Measurements from ENCODE around the gene AOPEP. TPM values are rescaled to one million over a fixed set of nuclear protein-coding genes. Genes with fewer than 3 reads are reported as not detected.
"Not testable (repeated sequence)": the region's sequence is repeated elsewhere in the genome, so short reads cannot be mapped to it uniquely, and the experiment has no call there.

Gene AOPEP
- total RNA-seq, 2 donors from 2014 or later: 81.5 to 224 TPM

- Histone ChIP-seq H3K36me3 (replicated peaks in 1 of 2; ENCODE audit: insufficient read depth in 1 of 2, low read depth in 2 of 2) (no peaks in the 10 kb centered on the region), H3K4me3 (no peak overlapping the region), H3K27ac (peak overlapping the region in 3 of 4 donors; percentile 12 to 54 (median 14)), H3K4me1 (peaks cover 24% of the 10 kb centered on the region), H3K9me3 (no peaks in the 10 kb centered on the region), H3K27me3 (no peaks in the 10 kb centered on the region)
- no peak for DNase-seq
- 44 to 62% methylated on average over 2 of the region's 2 CpGs for WGBS, 2 donors
- no peak for ATAC-seq
- TF ChIP-seq POLR2A (IDR thresholded peaks at IDR 0.05): no peak
- TF ChIP-seq, protein P1, sequence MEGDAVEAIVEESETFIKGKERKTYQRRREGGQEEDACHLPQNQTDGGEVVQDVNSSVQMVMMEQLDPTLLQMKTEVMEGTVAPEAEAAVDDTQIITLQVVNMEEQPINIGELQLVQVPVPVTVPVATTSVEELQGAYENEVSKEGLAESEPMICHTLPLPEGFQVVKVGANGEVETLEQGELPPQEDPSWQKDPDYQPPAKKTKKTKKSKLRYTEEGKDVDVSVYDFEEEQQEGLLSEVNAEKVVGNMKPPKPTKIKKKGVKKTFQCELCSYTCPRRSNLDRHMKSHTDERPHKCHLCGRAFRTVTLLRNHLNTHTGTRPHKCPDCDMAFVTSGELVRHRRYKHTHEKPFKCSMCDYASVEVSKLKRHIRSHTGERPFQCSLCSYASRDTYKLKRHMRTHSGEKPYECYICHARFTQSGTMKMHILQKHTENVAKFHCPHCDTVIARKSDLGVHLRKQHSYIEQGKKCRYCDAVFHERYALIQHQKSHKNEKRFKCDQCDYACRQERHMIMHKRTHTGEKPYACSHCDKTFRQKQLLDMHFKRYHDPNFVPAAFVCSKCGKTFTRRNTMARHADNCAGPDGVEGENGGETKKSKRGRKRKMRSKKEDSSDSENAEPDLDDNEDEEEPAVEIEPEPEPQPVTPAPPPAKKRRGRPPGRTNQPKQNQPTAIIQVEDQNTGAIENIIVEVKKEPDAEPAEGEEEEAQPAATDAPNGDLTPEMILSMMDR (IDR thresholded peaks at IDR 0.05): no peak
- intact Hi-C loops (cut with DNase I): no loop called here
These were observed 235.4 kb downstream of the AOPEP start for GRCh38 chr9:94961870-94962269.

DNA sequence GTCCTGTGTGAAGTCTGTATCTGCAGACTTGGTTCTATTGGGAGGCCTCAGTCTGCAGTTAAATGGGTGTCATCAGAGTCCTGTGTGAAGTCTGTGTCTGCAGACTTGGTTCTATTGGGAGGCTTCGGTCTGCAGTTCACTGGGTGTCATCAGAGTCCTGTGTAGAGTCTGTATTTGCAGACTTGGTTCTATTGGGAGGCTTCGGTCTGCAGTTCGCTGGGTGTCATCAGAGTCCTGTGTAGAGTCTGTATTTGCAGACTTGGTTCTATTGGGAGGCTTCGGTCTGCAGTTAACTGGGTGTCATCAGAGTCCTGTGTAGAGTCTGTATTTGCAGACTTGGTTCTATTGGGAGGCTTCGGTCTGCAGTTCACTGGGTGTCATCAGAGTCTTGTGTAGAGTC is 239.1 kb downstream of the AOPEP start:
- H3K27me3 ChIP-seq; intact Hi-C loops (cut with DNase I); ATAC-seq; H3K4me3 ChIP-seq; H3K9me3 ChIP-seq; H3K36me3 ChIP-seq (replicated peaks in 1 of 2; ENCODE audit: insufficient read depth in 1 of 2, low read depth in 2 of 2); DNase-seq; H3K27ac ChIP-seq: not testable (repeated sequence)
- 90 to 92% methylated on average over 5 of the region's 5 CpGs for WGBS, 2 donors
- peaks cover 32% of the 10 kb centered on the region for H3K4me1 ChIP-seq

DNA sequence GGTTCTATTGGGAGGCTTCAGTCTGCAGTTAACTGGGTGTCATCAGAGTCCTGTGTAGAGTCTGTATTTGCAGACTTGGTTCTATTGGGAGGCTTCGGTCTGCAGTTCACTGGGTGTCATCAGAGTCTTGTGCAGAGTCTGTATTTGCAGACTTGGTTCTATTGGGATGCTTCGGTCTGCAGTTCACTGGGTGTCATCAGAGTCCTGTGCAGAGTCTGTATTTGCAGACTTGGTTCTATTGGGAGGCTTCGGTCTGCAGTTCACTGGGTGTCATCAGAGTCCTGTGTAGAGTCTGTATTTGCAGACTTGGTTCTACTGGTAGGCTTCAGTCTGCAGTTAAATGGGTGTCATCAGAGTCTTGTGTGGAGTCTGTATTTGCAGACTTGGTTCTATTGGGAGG is 239.5 kb downstream of the AOPEP start:
- H3K36me3 ChIP-seq (replicated peaks in 1 of 2; ENCODE audit: insufficient read depth in 1 of 2, low read depth in 2 of 2); H3K9me3 ChIP-seq; H3K4me3 ChIP-seq; ATAC-seq; H3K27ac ChIP-seq; DNase-seq; intact Hi-C loops (cut with DNase I); H3K27me3 ChIP-seq: not testable (repeated sequence)
- peaks cover 35% of the 10 kb centered on the region for H3K4me1 ChIP-seq
- WGBS, 2 donors: 90 to 100% methylated on average over 3 of the region's 3 CpGs

DNA sequence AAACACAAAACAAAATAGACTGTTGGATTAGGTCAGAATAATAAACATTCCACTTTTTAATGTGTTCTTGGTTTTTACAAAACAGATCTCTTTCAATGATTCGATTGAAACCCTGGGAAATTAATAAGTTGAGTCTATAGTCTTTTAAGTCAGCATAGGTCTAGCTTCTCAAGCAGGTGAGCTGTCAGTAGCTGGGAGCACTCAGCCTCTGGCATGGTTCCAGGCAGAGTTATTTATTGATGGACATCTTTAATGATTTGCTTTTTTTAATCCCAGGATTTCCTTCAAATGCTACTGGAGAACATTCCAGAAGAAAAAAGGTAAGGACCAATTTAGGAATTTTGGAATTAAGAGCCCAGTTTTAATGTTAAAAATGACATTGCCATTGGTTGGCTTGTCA is 241.0 kb downstream of the AOPEP start:
- ATAC-seq: no peak
- Histone ChIP-seq H3K27ac (peak overlapping the region in 3 of 4 donors; percentile 11 to 32 (median 19)), H3K27me3 (no peaks in the 10 kb centered on the region), H3K4me3 (no peak overlapping the region), H3K36me3 (replicated peaks in 1 of 2; ENCODE audit: insufficient read depth in 1 of 2, low read depth in 2 of 2) (no peaks in the 10 kb centered on the region), H3K4me1 (peaks cover 36% of the 10 kb centered on the region), H3K9me3 (no peaks in the 10 kb centered on the region)
- WGBS, 2 donors: 45 to 65% methylated on average over 1 of the region's 1 CpG
- DNase-seq: peak; percentile 58 to 76 (median 70)
- TF ChIP-seq POLR2A (IDR thresholded peaks at IDR 0.05): no peak
- TF ChIP-seq, protein P1 (IDR thresholded peaks at IDR 0.05): no peak
- intact Hi-C loops (cut with DNase I): no loop called here

DNA sequence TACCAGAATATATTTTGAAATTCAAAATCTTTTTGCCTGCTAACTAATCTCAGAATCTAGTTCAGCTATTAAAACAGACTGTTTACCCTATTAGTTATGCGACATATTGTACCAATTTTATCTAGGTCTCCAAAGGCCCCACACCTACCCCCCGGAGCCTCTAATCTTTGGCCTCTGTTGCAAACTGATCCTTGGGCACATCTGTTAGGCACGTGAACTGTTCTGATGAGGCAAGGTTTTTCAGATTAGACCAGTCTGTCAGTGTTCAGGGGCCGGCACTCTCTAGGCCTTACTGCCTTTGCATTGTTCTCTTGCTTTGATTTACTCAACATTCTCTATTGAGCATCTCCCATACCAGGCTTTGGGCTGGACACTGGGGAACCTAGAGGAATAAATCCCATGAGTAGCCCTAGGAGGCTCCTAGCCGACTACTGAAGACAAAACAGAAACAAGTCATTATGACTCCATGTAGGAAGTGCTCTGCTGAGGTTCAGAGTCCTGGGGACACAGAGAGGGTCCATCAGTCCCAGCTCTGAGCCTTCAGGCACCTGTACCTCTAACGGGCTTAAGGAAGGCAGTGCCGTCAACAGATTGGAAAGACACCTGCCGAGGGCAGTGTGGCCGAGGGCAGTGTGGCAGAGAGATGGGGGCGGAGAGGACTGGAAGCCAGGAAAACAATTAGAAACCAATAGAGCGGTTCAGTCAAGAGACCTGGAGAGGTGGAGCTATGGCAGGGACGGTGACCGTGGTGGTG is 245.1 kb downstream of the AOPEP start:
- WGBS, 2 donors: 36 to 38% methylated on average over 13 of the region's 13 CpGs
- Histone ChIP-seq H3K36me3 (replicated peaks in 1 of 2; ENCODE audit: insufficient read depth in 1 of 2, low read depth in 2 of 2) (no peaks in the 10 kb centered on the region), H3K4me3 (no peak overlapping the region), H3K27ac (peak overlapping the region; percentile 87 to 95 (median 89)), H3K9me3 (no peaks in the 10 kb centered on the region), H3K27me3 (no peaks in the 10 kb centered on the region), H3K4me1 (peaks cover 60% of the 10 kb centered on the region)
- peak; percentile 47 to 75 (median 64) for DNase-seq
- peak; percentile 65 for ATAC-seq
- intact Hi-C loops (cut with DNase I): no loop called here
- no peak for TF ChIP-seq POLR2A (IDR thresholded peaks at IDR 0.05)
- TF ChIP-seq, protein P1 (IDR thresholded peaks at IDR 0.05): no peak
